HCT116 (cell line): ENCODE measurements around the gene COPS7B. TPM values are rescaled to one million over a fixed set of nuclear protein-coding genes. Genes with fewer than 3 reads are reported as not detected.

ENCODE experiments used
- ATAC-seq: fragments of 200-7000 bp; cut with Tn5 transposase; 2 replicates; pipeline ENCODE4 v1.9.1; 2020; ENCODE audit warnings: mild to moderate bottlenecking, moderate library complexity
- BruUV-seq: library from RNA; stranded (reverse); fragments of 400-500 nt; replicated peaks from 2 replicates; lab custom pipeline; 2021; lab: Mats Ljungman, UMichigan
- CTCF ChIA-PET: fragments of 300-600 bp; sonication (Branson Sonifier 250); formaldehyde crosslinking; loops from one replicate; lab custom pipeline; 2021; ENCODE audit warnings: antibody characterized with exemption; lab: Charles Lee
- POLR2A ChIA-PET: fragments of 300-600, 350-600 bp; sonication (Branson Sonifier 250); formaldehyde crosslinking; loops from one replicate; lab custom pipeline; 2021; ENCODE audit warnings: antibody characterized with exemption; lab: Charles Lee
- RAD21 ChIA-PET, 2 experiments: fragments of 300-600 bp; sonication (Branson Sonifier 250); formaldehyde crosslinking; loops; one replicate each; lab custom pipeline; 2023; ENCODE audit warnings: low total read pairs in 2 of 2; ENCODE audit not compliant: uncharacterized antibody in 2 of 2, unreplicated experiment in 2 of 2, low non-redundant PET in 1 of 2; lab: Charles Lee
- DNase-seq: peaks from one replicate; pipeline ENCODE4 v3.0.0-alpha.2; 2010; ENCODE audit warnings: low read depth, low spot score
- H2AFZ ChIP-seq: fragments of 200-600 bp; shearing (Covaris generic), sonication (generic); 2 replicates; pipeline ENCODE4 v1.6.1; 2017; ENCODE audit warnings: low read depth, mixed run types, mixed read lengths, antibody characterized with exemption, low read length; ENCODE audit not compliant: poor library complexity, severe bottlenecking
- H3K27ac ChIP-seq: 2 replicates; pipeline ENCODE4 v1.5.1; 2012; ENCODE audit warnings: low read depth, low read length
- H3K27me3 ChIP-seq: fragments of 200-600 bp; sonication (generic); 2 replicates; pipeline ENCODE4 v1.6.1; 2016; ENCODE audit warnings: mixed run types, low read length, mixed read lengths; ENCODE audit not compliant: insufficient read depth
- H3K36me3 ChIP-seq, 2 experiments: fragments of 200-500 bp in 1 of 2; fragments of 200-600 bp in 1 of 2; sonication (Bioruptor generic) in 1 of 2; sonication (generic) in 1 of 2; 2 replicates each; pipeline versions ENCODE4 v1.5.1 to v1.6.1; 2014 to 2016; ENCODE audit warnings: low read length in 2 of 2, inconsistent platforms in 1 of 2, mixed read lengths in 1 of 2, mixed run types in 1 of 2; ENCODE audit not compliant: insufficient read depth in 2 of 2, control insufficient read depth in 1 of 2
- H3K4me1 ChIP-seq, 2 experiments: fragments of 200-600 bp in 1 of 2; sonication (generic) in 1 of 2; 2 replicates each; pipeline versions ENCODE4 v1.5.1 to v1.6.1; 2012 to 2017; ENCODE audit warnings: low read length in 2 of 2, inconsistent platforms in 1 of 2, mild to moderate bottlenecking in 1 of 2, mixed read lengths in 1 of 2, mixed run types in 1 of 2, moderate library complexity in 1 of 2; ENCODE audit not compliant: insufficient read depth in 2 of 2, control insufficient read depth in 1 of 2
- H3K4me2 ChIP-seq: fragments of 200-600 bp; sonication (generic); 2 replicates; pipeline ENCODE4 v1.6.1; 2017; ENCODE audit warnings: mixed run types, low read length, mixed read lengths
- H3K4me3 ChIP-seq, 2 experiments: fragments of 200-600 bp in 1 of 2; sonication (generic) in 1 of 2; replicated peaks in 1 of 2; 2 replicates each; pipeline ENCODE4 v1.5.1; 2011 to 2016; ENCODE audit warnings: low read length in 2 of 2, control low read depth in 1 of 2, low read depth in 1 of 2, mild to moderate bottlenecking in 1 of 2, mixed read lengths in 1 of 2, mixed run types in 1 of 2
- H3K79me2 ChIP-seq: fragments of 200-600 bp; sonication (generic); 2 replicates; pipeline ENCODE4 v1.6.1; 2017; ENCODE audit warnings: mild to moderate bottlenecking, mixed run types, low read length, moderate library complexity, mixed read lengths; ENCODE audit not compliant: insufficient read depth
- H3K9ac ChIP-seq: fragments of 200-600 bp; sonication (generic); 2 replicates; pipeline ENCODE4 v1.6.1; 2016; ENCODE audit warnings: low read length, mixed read lengths
- H3K9me2 ChIP-seq: fragments of 200-600 bp; sonication (generic), shearing (Covaris generic); 2 replicates; pipeline ENCODE4 v1.6.1; 2017; ENCODE audit warnings: mixed run types, mild to moderate bottlenecking, moderate library complexity; ENCODE audit not compliant: insufficient read depth
- H3K9me3 ChIP-seq, 2 experiments: fragments of 200-500 bp in 1 of 2; fragments of 200-600 bp in 1 of 2; sonication (Bioruptor generic) in 1 of 2; sonication (generic) in 1 of 2; 2 replicates each; pipeline ENCODE4 v1.6.1; 2014 to 2017; ENCODE audit warnings: low read length in 2 of 2, mixed read lengths in 2 of 2, inconsistent platforms in 1 of 2, low read depth in 1 of 2, mild to moderate bottlenecking in 1 of 2, mixed run types in 1 of 2, moderate library complexity in 1 of 2; ENCODE audit not compliant: control insufficient read depth in 1 of 2, insufficient read depth in 1 of 2
- H4K20me1 ChIP-seq: fragments of 200-600 bp; sonication (generic), shearing (Covaris generic); 2 replicates; pipeline ENCODE4 v1.6.1; 2017; ENCODE audit warnings: mixed run types, mild to moderate bottlenecking, moderate library complexity; ENCODE audit not compliant: insufficient read depth
- CBX3 ChIP-seq: IDR thresholded peaks from 2 replicates; pipeline ENCODE4 v1.6.1; 2012; ENCODE audit warnings: low read depth
- EGR1 ChIP-seq: IDR thresholded peaks from 2 replicates; pipeline ENCODE4 v1.6.1; 2012; ENCODE audit warnings: low read depth
- EZH2 ChIP-seq: fragments of 200-600 bp; sonication (generic); IDR thresholded peaks from 2 replicates; pipeline ENCODE4 v1.6.1; 2017; ENCODE audit warnings: antibody characterized with exemption, mixed run types
- MAX ChIP-seq: IDR thresholded peaks from 2 replicates; pipeline ENCODE4 v1.6.1; 2012
- POLR2AphosphoS5 ChIP-seq: IDR thresholded peaks from 2 replicates; pipeline ENCODE4 v1.6.1; 2011; ENCODE audit warnings: mild to moderate bottlenecking, low read depth, low read length, moderate library complexity
- SIN3A ChIP-seq: IDR thresholded peaks from 2 replicates; pipeline ENCODE4 v1.6.1; 2012; ENCODE audit warnings: low read depth
- SP1 ChIP-seq: IDR thresholded peaks from 2 replicates; pipeline ENCODE4 v1.6.1; 2012; ENCODE audit warnings: low read depth
- TCF7L2 ChIP-seq: IDR thresholded peaks from 2 replicates; pipeline ENCODE4 v1.7.0; 2011; ENCODE audit warnings: borderline replicate concordance, inconsistent platforms; ENCODE audit not compliant: insufficient read depth, insufficient read length; ENCODE audit errors: extremely low read depth
- ZNF274 ChIP-seq: fragments of 200-500 bp; sonication (Bioruptor generic); IDR thresholded peaks from 2 replicates; pipeline ENCODE4 v1.6.1; 2014; ENCODE audit warnings: mild to moderate bottlenecking, low read depth, low read length, inconsistent platforms
- intact Hi-C: fragments of 100-400 bp; cut with micrococcal nuclease; formaldehyde crosslinking; loops from 2 replicates; pipeline ENCODE4 v1.10.0; 2022
- total RNA-seq: library from RNA; stranded (reverse); gene quantifications from one replicate; pipeline ENCODE4 v1.2.1, GENCODE V29; 2021; ENCODE audit not compliant: unreplicated experiment
- TF ChIP-seq, protein P1 (sequence below): IDR thresholded peaks from 2 replicates; pipeline ENCODE4 v1.6.1; 2012

The COPS7B gene
- total RNA-seq, 1 experiment from 2014 or later: 52.9 TPM

- H3K9ac ChIP-seq: no peak overlapping the region
- TF ChIP-seq ZNF274: no peak
- no peak for TF ChIP-seq EZH2
- TF ChIP-seq EGR1: no peak
- no peak for TF ChIP-seq MAX
- TF ChIP-seq SP1: no peak
- no peak for TF ChIP-seq SIN3A
- TF ChIP-seq, protein P1, sequence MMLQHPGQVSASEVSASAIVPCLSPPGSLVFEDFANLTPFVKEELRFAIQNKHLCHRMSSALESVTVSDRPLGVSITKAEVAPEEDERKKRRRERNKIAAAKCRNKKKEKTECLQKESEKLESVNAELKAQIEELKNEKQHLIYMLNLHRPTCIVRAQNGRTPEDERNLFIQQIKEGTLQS: no peak
- TF ChIP-seq CBX3: no peak
- TF ChIP-seq TCF7L2: no peak
- no peak for TF ChIP-seq POLR2AphosphoS5
- peaks cover 3% of the 10 kb centered on the region; the same call in 1 of the 2 replicates for H4K20me1 ChIP-seq
- no peaks in the 10 kb centered on the region for H3K79me2 ChIP-seq
- H3K9me3 ChIP-seq: no peaks in the 10 kb centered on the region
- peaks cover 0 to 11% of the 10 kb centered on the region in 2 experiments; a peak in 1 of 4 replicates for H3K4me1 ChIP-seq
- no peaks in the 10 kb centered on the region for H3K9me2 ChIP-seq
- POLR2A ChIA-PET: no interaction called here
- DNase-seq: no peak
- CTCF ChIA-PET: no interaction called here
- no peak overlapping the region for H3K4me2 ChIP-seq
- H3K4me3 ChIP-seq: no peak overlapping the region
- no peaks in the 10 kb centered on the region for H3K27me3 ChIP-seq
- ATAC-seq: no peak
- H3K36me3 ChIP-seq: no peaks in the 10 kb centered on the region
- no TSS peak for BruUV-seq
- H2AFZ ChIP-seq: no peak overlapping the region
- no peak overlapping the region for H3K27ac ChIP-seq
- intact Hi-C loops: no loop called here
- RAD21 ChIA-PET: no interaction called here
Measured at GRCh38 chr2:231769170-231770136, 16.8 kb upstream of the COPS7B start.
